Endothelial cell of umbilical vein (primary cell): ENCODE results near the gene ADCY2.

ENCODE experiments used
- CTCF ChIP-seq, 2 donors: IDR thresholded peaks; 1 replicate in 1 of 2; 2 replicates in 1 of 2; pipeline ENCODE4 v1.5.1; 2011; ENCODE audit warnings: low read length in 2 of 2, mild to moderate bottlenecking in 2 of 2, moderate library complexity in 2 of 2, control low read depth in 1 of 2, inconsistent platforms in 1 of 2, low read depth in 1 of 2; ENCODE audit not compliant: insufficient read depth in 1 of 2; ENCODE audit errors: extremely low read depth in 1 of 2
- EZH2 ChIP-seq: IDR thresholded peaks from 2 replicates; pipeline ENCODE4 v1.6.1; 2012; ENCODE audit warnings: borderline replicate concordance, low read depth, mild to moderate bottlenecking, moderate library complexity, low read length, inconsistent platforms; ENCODE audit not compliant: severe bottlenecking
- FOS ChIP-seq: IDR thresholded peaks from 2 replicates; pipeline ENCODE4 v1.6.1; 2011; ENCODE audit warnings: mild to moderate bottlenecking, low read length, moderate library complexity, borderline replicate concordance; ENCODE audit not compliant: insufficient read depth
- GATA2 ChIP-seq: IDR thresholded peaks from 2 replicates; pipeline ENCODE4 v1.7.0; 2011; ENCODE audit warnings: low read depth, mild to moderate bottlenecking, moderate library complexity, mixed read lengths, low read length; ENCODE audit not compliant: insufficient read length, insufficient read depth
- JUN ChIP-seq: IDR thresholded peaks from 2 replicates; pipeline ENCODE4 v1.6.1; 2011; ENCODE audit warnings: borderline replicate concordance, low read depth; ENCODE audit not compliant: insufficient read length, insufficient read depth
- MAX ChIP-seq: IDR thresholded peaks from 2 replicates; pipeline ENCODE4 v1.6.1; 2011; ENCODE audit not compliant: insufficient read depth, insufficient read length
- MYC ChIP-seq: IDR thresholded peaks from one replicate; pipeline ENCODE4 v1.6.1; 2011; ENCODE audit warnings: mild to moderate bottlenecking, low read depth, low read length
- POLR2A ChIP-seq: IDR thresholded peaks from 2 replicates; pipeline ENCODE4 v1.6.1; 2012; ENCODE audit warnings: low read depth, mild to moderate bottlenecking, control low read depth, low read length
- POLR2AphosphoS5 ChIP-seq: IDR thresholded peaks from 2 replicates; pipeline ENCODE4 v1.6.1; 2012; ENCODE audit warnings: low read depth, mild to moderate bottlenecking, control low read depth, low read length, moderate library complexity; ENCODE audit not compliant: insufficient read depth

- no peak for TF ChIP-seq POLR2A
- no peak for TF ChIP-seq MAX
- no peak for TF ChIP-seq CTCF (IDR thresholded peaks at IDR 0.05; ENCODE audit: extremely low read depth in 1 of 2, insufficient read depth in 1 of 2, low read depth in 1 of 2, low read length in 2 of 2)
- TF ChIP-seq POLR2AphosphoS5, result no peak
- TF ChIP-seq JUN, result no peak
- no peak for TF ChIP-seq EZH2
- TF ChIP-seq GATA2, result no peak
- TF ChIP-seq MYC, result no peak
- TF ChIP-seq FOS, result no peak
Measured at GRCh38 chr5:7682379-7682778, 286.4 kb downstream of the ADCY2 start.
